GM12872 (cell line): Measurements from ENCODE around the gene PCDH8.

ENCODE experiments used
- TF ChIP-seq, protein P1 (sequence below): IDR thresholded peaks from 3 replicates; pipeline ENCODE4 v1.5.1; 2011; ENCODE audit warnings: low read depth, mild to moderate bottlenecking, low read length, moderate library complexity; ENCODE audit not compliant: insufficient read depth

Gene PCDH8

DNA sequence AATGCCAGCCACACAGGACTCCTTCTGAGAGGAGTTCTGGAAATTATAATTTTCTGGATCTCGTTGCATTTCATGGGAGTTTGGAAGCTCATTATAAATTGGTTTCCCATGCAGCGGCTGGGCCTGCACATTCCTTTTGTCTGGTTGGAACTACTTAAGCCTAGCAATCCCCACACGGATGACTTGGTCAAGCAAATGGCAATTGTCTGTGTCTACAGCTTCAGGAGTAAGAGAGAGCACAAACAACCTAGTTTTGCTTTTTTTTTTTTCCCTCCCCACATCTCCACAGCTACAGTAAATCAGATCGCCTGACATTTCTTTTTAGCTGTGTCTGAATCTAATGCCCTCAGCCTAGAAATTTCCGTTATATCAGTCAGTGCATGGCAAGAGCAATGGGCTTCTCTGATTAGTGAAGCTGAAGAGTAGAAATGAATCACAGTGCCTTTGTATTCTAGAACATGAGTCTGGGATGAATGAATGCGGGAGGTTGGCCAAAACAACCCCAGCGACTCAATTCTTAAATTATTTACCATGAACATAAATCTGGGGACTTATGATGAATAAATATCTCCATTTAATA is 15.1 kb downstream of the PCDH8 start:
- TF ChIP-seq, protein P1, sequence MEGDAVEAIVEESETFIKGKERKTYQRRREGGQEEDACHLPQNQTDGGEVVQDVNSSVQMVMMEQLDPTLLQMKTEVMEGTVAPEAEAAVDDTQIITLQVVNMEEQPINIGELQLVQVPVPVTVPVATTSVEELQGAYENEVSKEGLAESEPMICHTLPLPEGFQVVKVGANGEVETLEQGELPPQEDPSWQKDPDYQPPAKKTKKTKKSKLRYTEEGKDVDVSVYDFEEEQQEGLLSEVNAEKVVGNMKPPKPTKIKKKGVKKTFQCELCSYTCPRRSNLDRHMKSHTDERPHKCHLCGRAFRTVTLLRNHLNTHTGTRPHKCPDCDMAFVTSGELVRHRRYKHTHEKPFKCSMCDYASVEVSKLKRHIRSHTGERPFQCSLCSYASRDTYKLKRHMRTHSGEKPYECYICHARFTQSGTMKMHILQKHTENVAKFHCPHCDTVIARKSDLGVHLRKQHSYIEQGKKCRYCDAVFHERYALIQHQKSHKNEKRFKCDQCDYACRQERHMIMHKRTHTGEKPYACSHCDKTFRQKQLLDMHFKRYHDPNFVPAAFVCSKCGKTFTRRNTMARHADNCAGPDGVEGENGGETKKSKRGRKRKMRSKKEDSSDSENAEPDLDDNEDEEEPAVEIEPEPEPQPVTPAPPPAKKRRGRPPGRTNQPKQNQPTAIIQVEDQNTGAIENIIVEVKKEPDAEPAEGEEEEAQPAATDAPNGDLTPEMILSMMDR: no peak

DNA sequence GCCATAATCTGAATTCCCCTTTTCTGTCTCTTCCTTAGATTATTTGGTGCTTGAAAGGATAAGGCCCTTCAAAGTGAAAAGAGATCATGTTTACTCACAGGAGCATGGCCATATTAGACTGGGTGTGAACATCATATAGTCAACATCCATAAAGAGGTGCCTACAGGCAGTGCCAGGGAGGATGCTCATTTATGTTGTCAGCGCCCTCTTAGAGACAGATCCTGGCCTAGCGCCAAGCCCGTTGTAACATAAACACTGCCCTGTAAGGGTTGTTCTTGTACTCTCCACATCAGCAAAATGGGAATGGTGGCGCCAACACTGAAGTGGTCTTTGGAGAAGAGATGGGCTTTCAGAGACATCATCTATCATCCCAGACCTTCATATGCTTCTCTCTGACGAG is 16.1 kb downstream of the PCDH8 start:
- TF ChIP-seq, protein P1: no peak

DNA sequence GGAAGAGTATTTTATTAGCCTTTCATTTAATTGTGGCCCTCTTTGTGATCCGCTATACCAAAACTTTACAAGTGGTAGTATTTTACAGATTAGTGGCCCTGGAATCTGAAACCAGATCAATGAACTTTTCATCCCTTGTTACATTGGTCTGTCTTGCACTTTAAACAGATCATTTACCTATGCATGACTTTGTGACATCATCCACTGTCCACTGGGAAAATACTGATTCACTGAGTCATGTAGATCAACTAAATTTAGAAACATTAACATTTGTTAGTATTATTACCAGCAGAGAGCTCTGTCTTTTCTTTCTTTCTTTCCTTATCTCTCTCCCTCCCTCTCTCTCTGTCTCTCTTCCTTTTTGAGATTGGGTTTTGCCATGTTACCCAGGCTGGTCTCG is 17.5 kb downstream of the PCDH8 start:
- TF ChIP-seq, protein P1: no peak

DNA sequence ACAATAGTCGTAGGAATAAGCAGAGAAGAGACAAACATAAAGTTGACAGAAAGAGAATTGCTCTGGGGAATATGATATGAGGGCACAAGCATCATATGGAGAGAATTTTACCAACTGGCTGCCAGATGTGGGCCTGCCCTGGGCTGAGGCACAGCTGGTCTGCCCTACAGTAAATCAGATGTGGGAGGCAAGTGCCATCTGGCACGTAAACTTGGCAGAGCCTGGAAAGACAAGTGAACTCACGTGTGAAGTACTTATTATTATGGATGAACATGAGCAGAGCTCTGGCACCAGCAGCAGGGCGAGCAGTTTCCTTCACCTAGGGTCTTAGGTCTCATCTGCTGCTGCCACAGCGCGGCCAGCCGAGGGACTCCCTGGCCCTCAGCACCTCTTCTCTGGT is 20.6 kb downstream of the PCDH8 start:
- TF ChIP-seq, protein P1: no peak

DNA sequence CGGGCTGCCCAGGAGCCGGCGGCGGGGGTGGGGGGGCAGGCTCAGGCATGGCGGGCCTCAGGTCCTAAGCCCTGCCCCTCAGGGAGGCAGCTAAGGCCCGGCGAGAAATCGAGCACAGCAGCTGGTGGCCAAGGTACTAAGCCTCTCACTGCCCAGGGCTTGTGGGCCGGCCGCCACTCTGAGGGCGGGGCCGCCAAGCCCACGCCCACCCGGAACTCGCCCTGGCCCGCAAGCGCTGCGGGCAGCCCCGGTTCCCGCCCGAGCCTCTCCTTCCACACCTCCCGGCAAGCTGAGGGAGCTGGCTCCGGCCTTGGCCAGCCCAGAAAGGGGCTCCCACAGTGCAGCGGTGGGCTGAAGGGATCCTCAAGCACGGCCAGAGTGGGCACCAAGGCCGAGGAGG is 33.1 kb downstream of the PCDH8 start:
- TF ChIP-seq, protein P1: no peak

DNA sequence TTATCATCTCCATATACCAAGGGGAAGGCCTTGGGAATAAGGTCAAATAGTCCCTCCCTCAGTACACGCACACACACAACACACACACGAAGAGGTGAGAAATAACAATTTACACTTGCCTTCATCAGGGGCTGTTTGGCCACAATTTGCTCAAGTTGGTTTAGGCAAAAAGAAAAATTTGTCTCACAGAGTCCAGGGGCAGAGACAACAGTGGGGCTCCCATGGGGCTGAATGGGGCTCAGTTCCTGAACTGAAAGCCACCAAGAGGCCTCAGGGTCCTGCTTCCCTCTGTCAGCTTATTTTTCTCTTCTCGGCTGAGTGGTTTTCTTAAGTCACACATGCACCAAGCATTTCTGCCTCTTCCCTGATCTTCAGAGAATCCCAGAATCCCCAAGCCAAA is 35.5 kb downstream of the PCDH8 start:
- TF ChIP-seq, protein P1: no peak

DNA sequence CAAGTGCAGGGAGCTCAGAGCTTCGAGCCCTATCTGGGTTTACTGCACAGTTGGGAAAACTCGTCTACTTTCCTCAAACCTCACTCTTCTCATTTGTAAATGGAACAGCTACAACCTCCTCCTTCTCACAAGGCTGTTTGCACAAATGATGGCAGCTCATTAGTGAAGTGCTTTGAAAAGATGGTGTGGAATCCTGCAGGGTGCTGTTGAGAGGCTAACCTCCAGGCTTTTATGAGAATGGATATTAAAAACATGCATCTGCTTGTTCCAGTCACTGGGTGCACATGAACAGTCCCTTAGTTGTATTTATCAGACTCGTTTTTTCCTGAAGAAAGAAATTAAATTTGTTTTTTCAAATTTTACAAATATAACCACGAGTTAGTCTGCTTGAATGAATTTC is 36.6 kb downstream of the PCDH8 start:
- TF ChIP-seq, protein P1: no peak
